DOHH2 (cell line): ENCODE measurements around the gene RASAL2.

Experiments used
- CTCF ChIP-seq: fragments of 200-600 bp; sonication (generic); IDR thresholded peaks from one replicate; pipeline ENCODE4 v1.5.1; 2014; ENCODE audit warnings: antibody characterized with exemption, mild to moderate bottlenecking, low read depth, low read length; ENCODE audit not compliant: poor library complexity, severe bottlenecking
- EZH2phosphoT487 ChIP-seq: fragments of 200-600 bp; sonication (generic); IDR thresholded peaks from 2 replicates; pipeline ENCODE4 v1.6.1; 2017; ENCODE audit warnings: borderline replicate concordance, mild to moderate bottlenecking, antibody characterized with exemption, low read length, moderate library complexity, mixed read lengths

GRCh38 chr1:178529364-178530036, 435.6 kb downstream of the RASAL2 start:
- TF ChIP-seq CTCF (no peak), EZH2phosphoT487 (no peak)
